G401 (cell line): ENCODE measurements around the gene ZNF652. TPM values are rescaled to one million over a fixed set of nuclear protein-coding genes. Genes with fewer than 3 reads are reported as not detected.

ENCODE experiments used
- DNase-seq: peaks from one replicate; pipeline ENCODE4 v3.0.0-alpha.2; 2015; ENCODE audit warnings: low spot score
- in situ Hi-C: cut with HindIII; loops from 2 replicates; pipeline ENCODE4 v1.10.0; 2016; ENCODE audit warnings: low sequenced_read_pairs, mixed read lengths
- total RNA-seq: library from RNA; depleted of rRNA; stranded (reverse); fragments of >200 nt; shearing (Covaris generic); gene quantifications from 2 replicates; pipeline ENCODE4 v1.2.3, GENCODE V29; 2014

ZNF652 gene
- total RNA-seq, 1 experiment from 2014 or later: 20.2 TPM

DNA sequence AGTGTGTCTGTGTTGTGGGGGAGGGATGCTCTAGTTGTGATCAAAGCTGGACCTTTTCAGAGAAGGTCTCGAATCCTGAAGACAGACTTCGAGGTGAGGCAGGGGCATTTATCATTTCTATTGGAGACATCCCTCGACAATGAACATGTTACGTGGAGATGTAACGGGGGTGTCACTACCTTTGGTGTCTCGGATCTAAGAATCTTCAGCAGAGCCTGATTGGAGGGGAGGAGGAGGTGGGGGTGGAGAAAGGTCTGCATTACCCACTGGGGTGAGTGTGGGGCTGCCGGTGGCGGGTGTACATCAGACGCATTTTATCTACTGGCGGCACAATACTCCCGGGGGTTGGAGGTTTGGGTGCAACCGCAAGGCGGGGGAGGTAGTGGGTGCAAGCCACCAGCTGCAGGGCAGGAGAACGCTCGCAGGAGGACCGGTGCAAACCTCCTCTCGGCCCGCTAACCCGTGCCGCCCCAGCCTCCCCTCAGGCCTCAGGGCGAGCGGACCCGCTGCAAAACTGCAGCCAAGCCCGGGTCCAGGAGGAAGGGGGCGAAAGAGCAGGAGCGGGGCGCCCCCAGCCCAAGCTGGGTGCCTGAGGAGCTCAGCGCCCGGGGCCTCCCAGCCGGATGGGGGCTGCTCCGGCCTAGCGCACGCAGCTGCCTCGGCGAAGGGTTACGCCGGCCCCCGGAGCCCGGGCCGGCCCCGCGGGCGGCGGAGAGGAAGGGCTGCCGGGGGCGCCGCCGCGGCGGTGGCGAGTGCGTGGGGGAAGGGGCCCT, 735 bp downstream of the ZNF652 start:
- peak; percentile 64 for DNase-seq
- in situ Hi-C loops: no loop called here

DNA sequence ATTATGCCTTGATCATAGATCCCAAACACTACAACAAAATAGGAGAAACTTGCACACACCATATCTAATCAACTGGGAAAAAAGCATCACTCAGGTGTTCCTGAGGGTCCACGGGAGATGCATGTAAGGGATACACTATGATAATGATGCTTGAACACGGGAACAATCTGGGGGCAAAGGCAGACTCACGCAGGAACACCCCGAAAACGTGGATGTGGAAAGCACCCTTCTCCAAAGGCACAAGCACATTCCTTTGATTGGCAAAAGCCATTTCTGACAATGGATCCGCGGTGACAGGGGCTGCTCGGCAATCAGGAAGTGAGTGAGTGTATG, 1.3 kb downstream of the ZNF652 start:
- in situ Hi-C loops: no loop called here
- no peak for DNase-seq

DNA sequence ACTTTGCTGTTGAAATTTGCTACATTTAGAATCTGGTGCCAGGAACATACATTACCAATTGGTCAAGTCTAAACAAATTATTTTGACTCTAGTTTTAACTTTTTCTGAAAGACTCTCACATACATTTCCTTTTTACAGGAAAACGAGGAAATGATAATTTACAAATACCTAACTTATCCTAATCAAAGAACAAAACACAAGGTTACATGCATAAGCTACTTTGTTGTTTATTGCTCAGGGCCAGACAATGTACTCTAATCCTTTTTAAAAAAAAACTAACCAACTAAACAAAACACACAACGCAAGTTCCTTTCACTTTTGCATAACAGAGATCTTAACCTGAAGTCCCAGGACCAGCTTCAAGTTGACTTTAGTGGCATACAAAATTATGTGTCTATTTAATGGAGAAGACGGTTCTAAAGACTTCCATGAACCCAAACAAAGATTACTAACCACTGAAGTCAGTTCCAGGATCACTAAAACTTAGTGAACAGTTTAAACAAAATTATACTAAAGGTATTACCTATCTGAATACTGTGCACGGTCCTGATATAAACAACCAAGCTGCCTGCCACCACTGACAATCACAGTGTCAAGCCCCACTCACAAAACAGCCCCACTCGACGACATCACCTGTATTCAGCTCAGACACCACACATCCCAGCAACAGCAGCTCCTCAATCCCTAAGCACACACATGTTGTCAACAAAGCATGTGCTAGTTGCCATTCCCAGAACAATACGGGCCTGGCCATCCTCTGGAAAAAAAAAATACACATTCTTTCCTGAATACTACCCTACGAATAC, 1.9 kb downstream of the ZNF652 start:
- in situ Hi-C loops: no loop called here
- no peak for DNase-seq

DNA sequence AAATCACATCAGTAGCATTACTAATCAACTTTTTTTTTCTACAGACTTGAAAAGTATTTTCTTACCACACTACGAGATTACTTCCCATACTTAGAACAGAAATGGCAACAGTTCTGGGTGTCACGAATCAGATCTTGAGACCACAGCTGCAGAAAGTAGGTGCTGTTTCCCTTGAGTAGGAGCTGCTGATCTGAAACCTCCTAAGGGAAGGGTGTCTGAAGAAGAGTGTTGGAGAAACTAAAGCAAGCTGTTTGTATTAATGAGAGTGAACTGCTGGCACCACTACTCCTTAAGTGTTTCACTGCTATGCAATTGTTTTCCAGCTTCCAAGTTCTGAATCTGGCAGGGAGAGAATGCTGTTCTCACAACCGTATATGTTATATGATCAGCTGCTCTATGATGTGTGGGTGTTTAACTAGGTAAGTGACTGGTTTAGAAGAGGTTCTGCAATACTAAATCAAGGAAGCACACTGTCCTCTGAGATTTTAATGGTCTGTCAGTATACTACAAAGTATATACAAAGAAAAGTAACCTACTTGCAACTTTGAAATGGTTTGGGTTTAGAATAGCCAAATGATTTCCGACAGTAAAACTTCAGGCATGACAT, 3.3 kb downstream of the ZNF652 start:
- in situ Hi-C loops: no loop called here
- DNase-seq: no peak

DNA sequence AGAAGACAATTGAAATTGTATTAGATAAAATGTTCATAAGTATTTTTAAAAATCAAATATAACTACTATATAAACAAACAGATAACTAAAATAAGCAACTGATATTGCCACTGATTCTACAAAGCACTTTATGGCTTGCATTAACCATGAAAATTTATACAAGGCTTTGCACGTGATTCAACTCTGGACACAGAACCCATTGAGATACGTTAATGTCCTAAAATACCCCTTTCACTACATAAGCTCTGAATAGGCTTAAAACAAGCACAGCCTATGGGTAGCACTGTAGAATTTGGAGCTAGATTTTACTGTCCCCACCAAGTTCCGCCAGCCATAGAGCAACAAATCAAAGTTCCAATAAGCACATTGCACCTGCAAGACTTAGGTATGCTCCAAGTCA, 4.5 kb downstream of the ZNF652 start:
- in situ Hi-C loops: no loop called here
- DNase-seq: no peak

DNA sequence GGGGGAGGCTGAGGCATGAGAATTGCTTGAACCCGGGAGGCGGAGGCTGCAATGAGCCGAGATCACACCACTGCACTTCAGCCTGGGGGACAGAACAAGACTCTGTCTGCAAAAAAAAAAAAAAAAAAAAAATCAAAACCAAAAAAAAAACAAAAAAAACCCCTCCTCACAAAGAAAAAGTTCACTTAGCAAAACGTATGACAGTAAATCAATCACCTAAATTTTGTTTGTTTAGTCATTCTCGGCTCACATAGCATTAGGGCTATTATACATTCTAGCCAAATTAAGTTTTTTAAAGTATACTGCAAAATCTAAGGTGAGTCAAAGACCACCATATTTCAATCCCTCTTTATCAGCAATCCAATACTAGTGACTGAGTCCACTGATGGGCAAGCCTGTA, 5.7 kb downstream of the ZNF652 start:
- in situ Hi-C loops: no loop called here
- no peak for DNase-seq

DNA sequence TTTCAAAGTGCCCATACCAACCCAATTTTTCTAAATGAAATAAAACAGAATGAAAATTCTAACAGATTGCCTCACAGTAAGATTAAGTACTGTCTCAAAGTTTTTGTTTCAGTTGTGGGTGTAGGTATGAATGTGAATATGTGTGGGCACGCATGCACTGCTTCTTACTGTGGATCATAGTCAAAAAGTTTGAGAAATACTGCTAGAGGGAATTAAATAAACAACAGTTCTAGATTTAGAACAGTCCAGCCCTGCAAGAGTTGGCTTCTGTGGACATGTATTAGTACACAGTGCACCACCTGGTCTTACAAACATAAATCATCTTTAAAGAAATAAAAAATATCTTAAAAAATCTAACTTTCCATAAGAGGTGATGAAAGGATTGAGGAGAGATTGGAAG, 8.4 kb downstream of the ZNF652 start:
- in situ Hi-C loops: no loop called here
- no peak for DNase-seq

DNA sequence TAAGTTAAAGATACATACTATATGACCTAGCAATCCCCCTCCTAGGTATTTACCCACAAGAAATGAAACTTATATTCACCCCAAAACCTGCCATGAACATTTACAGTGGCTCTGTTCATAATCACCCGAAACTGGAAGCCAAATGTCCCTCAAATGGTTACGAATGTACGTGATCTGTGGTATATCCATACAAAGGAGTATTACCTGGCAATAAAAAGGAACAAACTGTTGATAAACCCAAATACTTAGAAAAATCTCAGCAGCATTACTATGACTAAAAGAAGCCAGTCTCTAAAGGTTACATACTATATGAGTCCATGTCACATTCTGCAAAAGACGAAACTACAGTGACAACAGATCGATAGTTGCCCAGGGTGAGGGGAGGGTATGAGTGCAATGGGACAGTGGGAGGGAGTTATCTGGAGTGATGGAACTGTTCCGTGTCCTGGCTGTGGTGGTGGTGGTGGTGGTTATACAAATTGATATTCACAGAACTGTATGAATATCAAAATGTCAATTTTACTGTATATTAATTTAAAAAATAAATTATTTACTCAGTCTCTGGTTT, 9.4 kb downstream of the ZNF652 start:
- in situ Hi-C loops: no loop called here
- no peak for DNase-seq

DNA sequence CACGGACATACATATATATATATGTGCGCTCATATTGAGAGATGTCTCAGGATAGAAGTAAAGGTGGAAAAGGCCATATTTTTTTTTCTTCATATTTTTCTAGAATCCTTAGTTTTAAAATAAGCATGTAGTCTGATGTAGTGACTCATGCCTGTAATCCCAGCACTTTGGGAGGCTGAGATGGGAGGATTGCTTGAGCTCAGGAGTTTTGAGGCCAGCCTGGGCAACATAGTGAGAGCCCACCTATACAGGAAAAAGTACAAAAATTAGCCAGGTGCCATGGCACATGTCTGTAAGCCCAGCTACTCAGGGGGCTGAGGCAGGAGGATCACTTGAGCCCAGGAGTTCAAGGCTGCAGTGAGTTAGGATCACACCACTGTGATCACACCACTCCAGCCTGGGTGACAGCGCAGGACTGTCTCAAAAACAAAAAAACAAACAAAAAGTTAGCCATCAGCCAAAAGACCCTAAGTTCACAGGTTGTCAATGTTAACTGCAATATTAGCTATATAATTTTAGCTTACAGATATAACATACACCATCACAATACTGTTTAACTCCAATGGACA, 10.4 kb downstream of the ZNF652 start:
- DNase-seq: no peak
- in situ Hi-C loops: no loop called here

DNA sequence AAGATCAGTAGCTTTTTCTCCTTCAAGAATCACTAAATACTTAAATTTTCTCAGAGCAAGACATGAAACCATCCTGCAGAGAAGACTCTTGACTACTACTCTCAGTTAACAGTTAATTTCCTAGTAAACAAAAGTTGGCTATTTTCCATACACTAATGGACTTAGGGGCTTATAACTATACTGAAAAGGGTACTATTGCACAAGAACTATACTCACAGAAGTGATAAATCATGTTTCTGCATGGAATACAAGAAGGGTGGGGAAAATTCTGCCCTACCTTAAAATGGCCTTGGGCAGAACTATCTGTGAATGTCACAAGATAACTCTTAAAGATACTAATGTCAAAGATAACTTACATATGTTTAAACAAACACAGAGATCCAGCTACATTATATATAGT, 12.5 kb downstream of the ZNF652 start:
- in situ Hi-C loops: no loop called here

DNA sequence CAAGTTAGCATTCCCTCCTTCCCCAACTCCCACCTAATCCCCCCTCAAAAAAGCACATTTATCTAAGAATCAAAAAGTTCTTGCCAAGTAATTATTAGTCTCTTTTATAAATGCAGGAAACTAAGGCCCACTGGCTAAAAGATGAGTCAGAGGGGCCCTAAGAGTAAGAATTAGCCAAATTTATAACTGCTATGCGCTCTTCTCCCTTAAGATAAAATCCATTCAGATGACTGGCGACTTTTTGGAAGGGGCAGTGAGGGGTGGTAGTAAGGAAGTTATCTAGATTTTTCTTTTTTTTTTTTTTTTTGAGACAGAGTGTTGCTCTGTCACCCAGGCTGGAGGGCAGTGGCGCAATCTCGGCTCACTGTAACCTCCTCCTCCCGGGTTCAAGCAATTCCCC, 17.1 kb downstream of the ZNF652 start:
- in situ Hi-C loops: no loop called here

More for the DNA sequence above, 12.5 kb downstream of the ZNF652 start:
- no peak for DNase-seq

DNA sequence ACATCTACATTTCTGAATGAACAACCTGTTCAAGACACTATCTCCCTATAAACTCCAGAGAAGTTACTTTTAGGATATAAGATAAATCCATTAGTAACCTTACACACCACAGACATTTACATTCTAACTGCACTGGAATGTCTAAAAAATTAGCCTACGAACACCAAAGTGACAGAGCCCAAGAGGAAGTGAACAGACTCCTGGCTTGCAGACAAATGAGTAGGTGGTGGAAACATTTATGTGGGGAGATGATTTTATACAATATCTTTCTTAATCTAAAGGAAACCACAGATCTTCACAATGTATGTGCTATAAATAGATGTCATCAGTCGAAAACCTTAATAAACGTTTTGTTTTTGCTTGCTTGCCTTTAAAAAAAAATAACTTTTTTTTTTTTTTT, 18.8 kb downstream of the ZNF652 start:
- in situ Hi-C loops: no loop called here
- no peak for DNase-seq

More for the DNA sequence above, 17.1 kb downstream of the ZNF652 start:
- DNase-seq: no peak

DNA sequence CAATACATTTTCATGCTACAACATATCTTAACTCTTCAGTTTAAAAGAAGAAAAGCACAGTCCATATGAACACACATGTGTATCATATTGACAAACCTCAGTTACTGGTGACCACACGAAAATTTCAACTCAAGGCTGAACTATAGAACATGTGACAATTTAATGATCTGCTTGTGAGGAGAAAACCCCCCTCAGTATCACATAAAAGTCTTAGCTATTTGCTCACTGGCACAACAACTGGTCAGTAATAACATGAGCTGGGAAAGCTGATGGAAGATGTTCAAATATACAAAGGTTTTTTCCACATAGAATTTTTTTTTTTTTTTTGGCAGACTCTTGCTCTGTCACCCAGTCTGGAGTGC, 19.5 kb downstream of the ZNF652 start:
- in situ Hi-C loops: no loop called here
- DNase-seq: no peak

DNA sequence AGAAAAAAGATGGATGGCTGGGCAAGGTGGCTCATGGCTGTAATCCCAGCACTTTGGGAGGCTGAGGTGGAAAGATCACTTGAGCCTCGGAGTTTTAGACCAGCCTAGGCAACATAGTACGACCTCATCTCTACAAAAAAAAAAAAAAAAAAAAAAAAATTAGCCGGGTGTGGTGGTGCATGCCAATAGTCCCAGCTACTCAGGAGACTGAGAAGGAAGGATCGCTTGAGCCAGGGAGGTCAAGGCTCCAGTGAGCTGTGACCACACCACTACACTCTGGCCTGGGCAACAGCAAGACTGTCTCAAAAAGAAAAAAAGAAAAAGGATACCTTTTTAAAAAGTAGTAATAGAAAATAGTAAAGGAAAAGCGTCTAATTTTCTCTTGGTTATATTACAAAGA, 20.7 kb downstream of the ZNF652 start:
- no peak for DNase-seq
- in situ Hi-C loops: no loop called here

DNA sequence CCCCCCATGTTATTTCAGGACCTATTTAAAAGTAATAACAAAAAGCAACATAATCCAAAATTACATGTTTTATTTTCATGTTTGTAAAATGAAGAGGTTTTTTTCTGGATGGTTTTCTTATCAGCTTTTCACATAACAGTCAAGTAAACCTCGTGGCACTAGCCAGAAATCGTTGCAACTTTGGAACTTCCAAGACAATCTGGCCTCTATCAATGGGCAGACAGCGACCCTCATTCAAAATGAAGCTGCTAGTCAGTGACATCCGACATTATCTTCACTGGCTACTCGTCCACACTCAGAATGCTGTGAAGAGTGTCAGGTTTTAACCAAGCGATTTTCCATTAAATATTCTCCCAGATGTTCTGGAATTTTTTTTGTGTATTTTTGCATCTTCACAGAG, 22.7 kb downstream of the ZNF652 start:
- no peak for DNase-seq
- in situ Hi-C loops: no loop called here

DNA sequence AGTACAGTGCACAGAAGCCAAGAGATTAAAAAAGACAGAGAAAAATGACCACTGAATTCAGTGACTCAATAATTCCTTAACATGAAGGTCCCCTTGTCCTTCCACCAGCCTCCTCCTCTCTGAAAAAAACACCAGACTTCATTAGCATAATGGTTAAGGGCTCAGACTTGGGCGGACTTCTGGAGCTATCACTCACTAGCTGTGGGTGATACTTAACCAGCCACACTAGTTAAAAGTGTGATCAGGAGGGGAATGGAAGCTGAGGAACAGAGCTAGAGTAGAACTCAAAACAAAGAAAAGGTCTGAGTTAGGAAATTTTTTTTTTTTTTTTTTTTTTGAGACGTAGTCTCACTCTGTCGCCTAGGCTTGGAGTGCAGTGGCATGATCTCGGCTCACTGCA, 23.2 kb downstream of the ZNF652 start:
- in situ Hi-C loops: no loop called here
- DNase-seq: no peak

DNA sequence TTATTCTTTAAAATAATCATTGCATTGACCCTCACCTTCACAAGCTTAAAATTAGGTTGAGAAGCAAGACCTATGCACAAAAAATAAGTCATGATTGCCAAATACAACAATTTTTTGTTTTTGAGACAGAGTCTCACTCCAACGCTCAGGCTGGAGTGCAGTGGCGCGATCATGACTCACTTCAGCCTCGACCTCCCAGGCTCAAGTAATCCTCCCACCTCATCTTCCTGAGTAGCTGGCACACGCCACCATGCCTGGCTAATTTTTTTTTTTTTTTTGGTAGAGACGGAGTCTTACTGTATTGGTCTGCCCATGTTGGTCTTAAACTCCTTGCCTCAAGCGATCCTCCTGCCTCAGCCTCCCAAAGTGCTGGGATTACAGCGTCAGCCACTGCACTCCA, 24.2 kb downstream of the ZNF652 start:
- in situ Hi-C loops: no loop called here
- no peak for DNase-seq

DNA sequence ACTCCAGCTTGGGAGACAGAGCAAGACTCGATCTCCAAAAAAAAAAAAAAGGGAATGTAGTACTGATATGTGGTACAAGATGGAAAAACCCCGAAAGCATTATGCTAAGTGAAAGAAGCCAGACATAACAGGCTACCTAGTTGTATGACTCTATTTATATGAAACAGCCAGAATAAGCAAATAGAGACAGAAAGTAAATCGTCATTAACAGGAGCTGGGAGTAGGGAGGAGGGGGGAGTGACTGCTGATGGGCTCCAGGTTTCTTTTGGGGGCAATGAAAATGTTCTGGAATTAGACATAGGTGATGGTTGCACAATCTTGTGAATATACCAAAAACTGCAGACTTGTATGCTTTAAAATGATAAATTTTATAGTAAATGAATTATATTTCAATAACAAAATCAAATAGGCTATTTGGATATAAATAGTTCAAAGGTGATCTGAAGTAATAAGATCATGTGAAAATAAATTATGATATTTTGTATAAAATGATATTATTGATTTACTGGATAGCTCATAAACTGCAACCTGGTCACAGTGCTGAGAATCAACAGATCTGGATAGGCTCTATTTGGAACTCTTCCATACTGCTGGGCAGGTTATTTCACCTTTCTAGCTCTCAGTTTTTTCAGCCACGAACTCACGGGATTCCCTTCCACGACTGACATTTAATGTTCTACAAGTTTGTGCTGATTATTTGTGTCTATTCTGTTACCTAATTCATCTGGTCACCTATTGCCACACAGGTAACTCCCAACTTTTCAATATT, 27.1 kb downstream of the ZNF652 start:
- in situ Hi-C loops: no loop called here
- no peak for DNase-seq

DNA sequence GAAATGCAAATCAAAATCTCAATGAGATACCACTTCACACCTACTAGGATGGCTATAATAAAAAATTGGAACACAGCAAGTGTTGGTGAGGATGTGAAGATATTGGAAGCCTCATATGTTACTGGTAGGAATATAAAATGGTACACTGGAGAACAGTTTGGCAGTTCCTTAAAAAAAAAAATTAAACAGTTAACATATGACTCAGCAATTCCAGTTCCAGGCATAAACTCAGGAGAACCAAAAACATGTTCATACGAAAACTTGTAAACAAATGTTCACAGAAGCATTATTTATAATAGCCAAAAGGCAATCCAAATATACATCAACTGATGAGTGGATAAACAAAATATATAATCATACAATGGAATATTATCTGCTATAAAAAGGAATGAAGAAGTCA, 28.2 kb downstream of the ZNF652 start:
- in situ Hi-C loops: no loop called here

More for the DNA sequence above, 28.2 kb downstream of the ZNF652 start:
- DNase-seq: no peak
